Aorta (tissue), 5 donors: ENCODE data around the gene AGBL1. TPM values are rescaled to one million over a fixed set of nuclear protein-coding genes. Genes with fewer than 3 reads are reported as not detected.

Source experiments
- ATAC-seq: fragments of 200-7000 bp; cut with Tn5 transposase; one replicate; pipeline ENCODE4 v1.9.1; 2022; ENCODE audit warnings: moderate library complexity; ENCODE audit not compliant: low FRiP score
- DNase-seq, 2 donors: peaks; one replicate each; pipeline ENCODE4 v3.0.0-alpha.2; 2020
- H3K27ac ChIP-seq, 2 donors: one replicate each; pipeline ENCODE4 v1.5.1; 2013; ENCODE audit warnings: low read length in 2 of 2, mild to moderate bottlenecking in 2 of 2, moderate library complexity in 2 of 2, control low read depth in 1 of 2, inconsistent platforms in 1 of 2, low read depth in 1 of 2
- H3K27me3 ChIP-seq, 2 donors: one replicate each; pipeline ENCODE4 v1.6.1; 2013; ENCODE audit warnings: control low read depth in 1 of 2, low read length in 1 of 2, mild to moderate bottlenecking in 1 of 2, moderate library complexity in 1 of 2; ENCODE audit not compliant: insufficient read depth in 2 of 2, control insufficient read depth in 1 of 2
- H3K36me3 ChIP-seq, 2 donors: one replicate each; pipeline ENCODE4 v1.6.1; 2013; ENCODE audit warnings: control low read depth in 1 of 2, low read length in 1 of 2, mild to moderate bottlenecking in 1 of 2; ENCODE audit not compliant: insufficient read depth in 2 of 2, control insufficient read depth in 1 of 2
- H3K4me1 ChIP-seq, 2 donors: one replicate each; pipeline ENCODE4 v1.6.1; 2013; ENCODE audit warnings: low read length in 2 of 2, control low read depth in 1 of 2, mild to moderate bottlenecking in 1 of 2, moderate library complexity in 1 of 2; ENCODE audit not compliant: insufficient read depth in 2 of 2, control insufficient read depth in 1 of 2
- H3K4me3 ChIP-seq, 2 donors: one replicate each; pipeline ENCODE4 v1.5.1; 2013; ENCODE audit warnings: low read length in 2 of 2, control low read depth in 1 of 2, mild to moderate bottlenecking in 1 of 2
- H3K9me3 ChIP-seq: one replicate; pipeline ENCODE4 v1.6.1; 2013; ENCODE audit warnings: mild to moderate bottlenecking, low read length; ENCODE audit not compliant: control insufficient read depth
- WGBS, 2 donors: extraction: QIAGEN DNeasy Blood & Tissue Kit; methylation state at CpG; one replicate each; pipeline ENCODE4 v1.1.7; 2013; 5-methylcytosine and 5-hydroxymethylcytosine counted together
- intact Hi-C, 2 donors: fragments of 100-400 bp; cut with DNase I; formaldehyde crosslinking; loops; one replicate each; pipeline versions ENCODE4 v1.14.2 to v1.15.0; 2022
- polyA plus RNA-seq, 2 donors: library from polyadenylated mRNA; stranded (reverse); fragments of 200-250 nt; gene quantifications; one replicate each; pipeline ENCODE4 v1.2.3, GENCODE V29; 2013
- total RNA-seq, 2 donors: library from RNA; stranded (reverse); fragmentation: NEBNext Ultra II Directional; extraction: Animal tissue kit (Norgen Biotek cat#: 25700); gene quantifications; one replicate each; pipeline ENCODE4 v1.2.1, GENCODE V29; 2021
- donor health status: healthy with polysubstance abuse.
- donor health status: Bipolar disorder and iron deficiency.
- donor health status: DM: no; HTN: no; CAD: no.
- donor health status: DM: no; HTN: no; CAD: no.
- donor health status: DM: yes; HTN: yes; CAD: no.

AGBL1 gene
- total and polyA plus RNA-seq, 4 donors: 0.21 TPM; not detected in 3

DNA sequence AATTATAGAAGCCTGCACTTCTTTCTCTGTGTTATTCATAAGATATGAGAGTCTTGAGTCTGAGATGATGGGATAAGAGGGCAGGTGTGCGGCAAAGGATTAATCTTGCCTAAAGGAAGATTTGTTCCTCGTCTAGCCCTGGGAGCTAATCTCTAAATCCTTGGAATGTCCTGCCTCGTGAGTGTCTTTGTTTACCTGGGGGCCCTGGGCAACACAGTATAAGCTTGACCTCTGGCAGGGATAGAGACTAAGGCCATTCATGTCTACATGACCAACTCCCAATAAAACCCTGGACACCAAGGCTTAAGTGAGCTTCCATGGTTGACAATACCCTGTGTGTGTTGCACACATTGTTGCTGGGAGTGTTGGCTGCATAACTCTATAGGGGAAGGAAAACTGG is 3.2 kb upstream of the AGBL1 start:
- Histone ChIP-seq H3K27me3 (no peaks in the 10 kb centered on the region), H3K4me3 (no peak overlapping the region), H3K4me1 (no peaks in the 10 kb centered on the region), H3K36me3 (no peaks in the 10 kb centered on the region), H3K9me3 (peaks cover 2% of the 10 kb centered on the region), H3K27ac (no peak overlapping the region)
- DNase-seq: no peak
- no peak for ATAC-seq
- WGBS, 2 donors: 51 to 53% methylated on average over 3 of the region's 3 CpGs
- intact Hi-C loops: no loop called here

DNA sequence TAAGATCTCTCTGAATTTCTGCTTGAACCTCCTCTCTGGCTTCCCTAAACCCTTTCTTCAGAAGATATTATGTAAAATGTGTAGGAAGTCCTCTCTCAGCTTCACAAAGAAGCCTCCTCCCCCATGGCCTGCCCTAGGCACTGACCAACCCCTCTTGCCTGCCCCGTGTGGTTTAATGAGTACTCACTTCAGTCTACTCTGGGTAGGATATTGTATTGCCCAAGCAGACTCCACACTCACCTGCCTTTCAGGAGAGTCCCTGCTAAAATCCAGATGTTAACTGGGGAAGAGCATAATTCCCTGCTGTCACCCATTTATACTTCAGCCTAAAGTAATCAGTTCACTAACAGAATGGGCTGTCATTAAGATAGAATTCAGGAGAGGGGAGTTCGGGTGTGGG is 2.6 kb upstream of the AGBL1 start:
- Histone ChIP-seq H3K4me1 (no peaks in the 10 kb centered on the region), H3K27me3 (no peaks in the 10 kb centered on the region), H3K27ac (no peak overlapping the region), H3K4me3 (no peak overlapping the region), H3K36me3 (no peaks in the 10 kb centered on the region), H3K9me3 (peaks cover 2% of the 10 kb centered on the region)
- DNase-seq: no peak
- no peak for ATAC-seq
- WGBS, 2 donors: 32% methylated on average over 2 of the region's 2 CpGs
- intact Hi-C loops: no loop called here

DNA sequence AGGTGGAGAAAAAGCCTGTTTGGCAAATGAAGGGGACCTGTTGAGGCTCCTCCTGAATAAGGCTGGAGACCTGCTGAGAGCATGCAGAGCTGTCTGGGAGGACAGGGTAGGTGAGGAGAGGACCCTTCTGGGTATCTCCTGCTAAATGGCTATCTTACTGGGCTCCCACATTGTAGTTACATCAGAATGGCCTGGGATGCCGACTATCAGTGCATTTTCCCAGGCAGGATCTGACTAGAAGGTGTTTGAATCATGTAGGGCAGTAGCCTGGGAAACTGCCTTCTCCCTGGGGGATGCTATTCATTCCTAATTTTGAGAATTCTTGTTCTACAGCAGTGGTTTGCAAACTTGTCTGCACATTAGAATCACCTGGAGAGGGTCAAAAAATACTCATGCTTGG is 631 bp downstream of the AGBL1 start:
- Histone ChIP-seq H3K27ac (no peak overlapping the region), H3K36me3 (no peaks in the 10 kb centered on the region), H3K27me3 (no peaks in the 10 kb centered on the region), H3K4me1 (no peaks in the 10 kb centered on the region), H3K9me3 (no peaks in the 10 kb centered on the region), H3K4me3 (no peak overlapping the region)
- WGBS, 2 donors: 48 to 55% methylated on average over 1 of the region's 1 CpG
- DNase-seq (no peak), ATAC-seq (no peak)
- intact Hi-C loops: no loop called here

DNA sequence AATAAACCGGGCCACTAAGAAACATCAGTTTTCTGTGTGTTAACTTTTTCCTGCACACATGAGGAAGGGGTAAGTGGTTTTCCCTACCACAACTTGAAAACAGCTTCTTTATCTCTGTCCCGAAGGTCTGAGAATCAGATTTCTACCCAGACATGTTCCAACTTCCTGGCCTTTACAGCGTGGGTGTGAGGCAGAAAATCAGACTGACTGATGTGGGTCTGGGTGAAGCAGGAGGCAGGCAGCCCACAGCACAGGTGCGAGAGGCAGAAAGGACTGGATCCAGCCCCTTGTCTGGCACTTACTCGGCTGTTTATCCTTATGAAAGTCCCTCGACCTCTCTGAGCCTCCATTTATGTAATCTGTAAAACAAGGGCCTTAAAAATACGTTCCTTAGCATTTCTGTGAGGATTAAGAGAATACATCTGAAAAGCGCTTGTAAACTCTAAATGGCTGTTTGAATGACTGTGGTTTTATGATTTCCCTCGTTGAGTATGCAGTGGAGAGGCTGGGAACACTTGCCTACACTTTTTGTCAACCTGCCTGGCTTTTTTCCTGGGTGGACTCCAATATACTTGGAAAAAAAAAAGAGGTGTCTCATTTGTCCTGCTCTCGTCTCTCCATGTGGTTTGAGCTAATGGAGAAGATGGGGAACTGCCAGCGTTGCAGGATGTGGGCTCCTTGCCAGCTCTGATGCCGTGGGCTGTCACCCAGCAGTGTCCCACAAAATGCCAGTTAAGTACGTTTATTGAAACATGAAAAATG is 3.1 kb downstream of the AGBL1 start:
- intact Hi-C loops: no loop called here
- H3K36me3 ChIP-seq: no peaks in the 10 kb centered on the region
- no peak for DNase-seq
- no peaks in the 10 kb centered on the region for H3K27me3 ChIP-seq
- 9 to 11% methylated on average over 13 of the region's 13 CpGs for WGBS, 2 donors
- no peaks in the 10 kb centered on the region for H3K9me3 ChIP-seq
- no peaks in the 10 kb centered on the region for H3K4me1 ChIP-seq
- no peak overlapping the region for H3K4me3 ChIP-seq
- no peak overlapping the region for H3K27ac ChIP-seq
- no peak for ATAC-seq

DNA sequence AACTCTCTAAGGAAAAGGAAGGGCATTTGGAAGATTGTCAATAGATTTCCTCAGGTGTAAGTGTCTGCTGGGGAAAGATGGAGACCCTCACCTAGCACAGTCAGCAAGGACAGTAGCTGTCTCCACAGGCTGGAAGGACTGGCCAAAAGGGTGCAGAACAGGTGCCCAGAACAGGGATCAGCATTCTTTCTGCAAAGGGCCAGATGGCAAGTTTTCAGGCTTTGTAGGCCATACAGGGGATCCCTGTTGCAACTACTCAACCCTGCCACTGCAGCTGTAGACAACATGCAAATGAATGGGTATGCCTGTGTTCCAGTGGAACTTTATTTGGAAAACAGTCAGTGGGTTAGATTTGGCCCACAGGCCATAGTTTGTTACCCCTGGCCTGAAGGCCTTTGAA is 8.1 kb downstream of the AGBL1 start:
- Histone ChIP-seq H3K4me1 (no peaks in the 10 kb centered on the region), H3K4me3 (no peak overlapping the region), H3K27ac (no peak overlapping the region), H3K27me3 (no peaks in the 10 kb centered on the region), H3K9me3 (no peaks in the 10 kb centered on the region), H3K36me3 (no peaks in the 10 kb centered on the region)
- intact Hi-C loops: no loop called here
- DNase-seq (no peak), ATAC-seq (no peak)

DNA sequence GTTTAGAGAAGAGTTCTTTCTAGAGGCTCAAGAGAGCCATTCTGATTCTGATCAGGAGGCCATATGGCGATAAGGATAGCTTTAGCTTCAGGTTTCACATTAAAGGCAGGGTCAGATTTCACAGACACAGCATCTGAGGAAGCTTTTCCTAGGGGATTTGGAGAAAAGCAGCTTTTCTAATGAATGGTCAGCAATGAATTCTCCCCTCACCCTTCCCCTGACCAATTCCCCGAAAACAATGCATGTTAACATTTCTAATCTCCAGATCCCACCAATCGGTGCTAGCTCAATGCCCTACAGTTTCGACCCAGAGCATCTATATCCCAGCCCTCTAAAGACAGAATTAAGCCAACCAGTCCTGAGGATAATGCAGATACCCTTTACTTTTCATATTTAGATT is 9.8 kb downstream of the AGBL1 start:
- no peaks in the 10 kb centered on the region for H3K27me3 ChIP-seq
- H3K27ac ChIP-seq: no peak overlapping the region
- no peaks in the 10 kb centered on the region for H3K4me1 ChIP-seq
- DNase-seq (no peak), ATAC-seq (no peak)
- no peaks in the 10 kb centered on the region for H3K36me3 ChIP-seq
- intact Hi-C loops: no loop called here
- WGBS, 2 donors: 40 to 44% methylated on average over 4 of the region's 4 CpGs
- no peak overlapping the region for H3K4me3 ChIP-seq
- peaks cover under 1% of the 10 kb centered on the region for H3K9me3 ChIP-seq

DNA sequence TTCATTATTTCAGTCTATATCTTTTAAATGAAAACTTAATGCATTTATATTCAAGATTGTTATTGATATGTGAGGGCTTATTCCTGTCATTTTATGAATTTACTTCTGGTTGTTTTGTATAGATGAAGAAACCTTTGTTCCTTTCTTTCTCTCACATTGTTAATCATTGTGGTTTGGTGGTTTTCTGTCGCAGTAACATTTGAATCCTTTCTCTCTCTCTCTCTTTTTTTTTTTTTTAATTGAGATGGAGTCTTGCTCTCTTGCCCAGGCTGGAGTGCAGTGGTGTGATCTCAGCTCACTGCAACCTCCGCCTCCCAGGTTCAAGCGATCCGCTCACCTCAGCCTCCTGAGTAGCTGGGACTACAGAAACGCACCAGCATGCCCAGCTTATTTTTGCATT is 22.1 kb downstream of the AGBL1 start:
- Histone ChIP-seq H3K36me3 (no peaks in the 10 kb centered on the region), H3K27me3 (peaks cover 0 to 1% of the 10 kb centered on the region in 2 donors), H3K4me1 (no peaks in the 10 kb centered on the region), H3K4me3 (no peak overlapping the region), H3K9me3 (peaks cover 4% of the 10 kb centered on the region), H3K27ac (no peak overlapping the region)
- DNase-seq (no peak), ATAC-seq (no peak)
- intact Hi-C loops: no loop called here
- 91 to 96% methylated on average over 5 of the region's 5 CpGs for WGBS, 2 donors

DNA sequence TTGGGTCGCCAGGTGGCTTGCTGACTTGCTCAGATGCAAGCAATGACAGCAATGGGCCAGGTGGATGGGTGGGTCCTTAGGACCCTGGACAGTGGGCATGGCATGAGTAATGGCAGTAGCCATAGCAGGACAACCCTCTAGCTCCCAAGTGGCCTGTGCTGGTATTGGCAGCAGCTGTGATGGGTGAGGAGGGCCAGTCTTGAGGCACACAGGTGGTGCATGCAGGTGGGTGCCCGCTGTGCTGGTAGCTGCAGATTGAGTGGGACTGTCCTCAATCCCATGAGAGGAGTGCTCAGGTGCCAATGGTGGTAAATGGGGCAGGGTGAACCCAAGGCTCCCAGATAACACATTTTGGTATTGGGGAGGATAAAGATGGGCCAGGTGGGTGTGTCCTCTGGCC is 24.2 kb downstream of the AGBL1 start:
- H3K9me3 ChIP-seq: peaks cover 4% of the 10 kb centered on the region
- no peak for DNase-seq
- no peak for ATAC-seq
- no peaks in the 10 kb centered on the region for H3K4me1 ChIP-seq
- no peak overlapping the region for H3K4me3 ChIP-seq
- intact Hi-C loops: no loop called here
- no peak overlapping the region for H3K27ac ChIP-seq
- peaks cover 0 to 1% of the 10 kb centered on the region in 2 donors for H3K27me3 ChIP-seq
- H3K36me3 ChIP-seq: no peaks in the 10 kb centered on the region
- 83 to 85% methylated on average over 2 of the region's 2 CpGs for WGBS, 2 donors

DNA sequence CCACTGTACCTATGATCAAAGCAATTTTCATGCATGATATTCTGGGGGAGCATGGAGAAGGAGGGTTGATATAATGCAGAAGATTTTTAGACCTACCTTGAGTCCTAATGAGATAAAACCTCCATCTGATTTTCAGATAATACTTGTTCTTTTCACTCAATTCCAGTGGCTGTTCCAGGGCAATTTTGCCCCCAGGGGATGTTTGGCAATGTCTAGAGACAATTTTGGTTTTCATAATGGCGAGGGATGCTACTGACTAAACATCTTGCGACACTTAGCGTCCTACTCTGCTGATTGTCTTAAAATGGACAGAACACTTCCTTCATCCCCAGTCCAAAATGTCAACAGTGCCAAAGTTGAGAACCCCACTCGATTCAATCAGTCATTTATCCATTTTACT is 26.6 kb downstream of the AGBL1 start:
- H3K9me3 ChIP-seq: peaks cover 4% of the 10 kb centered on the region
- DNase-seq (no peak), ATAC-seq (no peak)
- peaks cover 0 to 1% of the 10 kb centered on the region in 2 donors for H3K27me3 ChIP-seq
- no peaks in the 10 kb centered on the region for H3K4me1 ChIP-seq
- 85 to 89% methylated on average over 4 of the region's 4 CpGs for WGBS, 2 donors
- no peak overlapping the region for H3K4me3 ChIP-seq
- H3K36me3 ChIP-seq: no peaks in the 10 kb centered on the region
- intact Hi-C loops: no loop called here
- no peak overlapping the region for H3K27ac ChIP-seq
